Measurements from ENCODE around the gene OR2K2.
"Not testable (repeated sequence)": the region's sequence is repeated elsewhere in the genome, so short reads cannot be mapped to it uniquely, and the experiment has no call there.

DNA sequence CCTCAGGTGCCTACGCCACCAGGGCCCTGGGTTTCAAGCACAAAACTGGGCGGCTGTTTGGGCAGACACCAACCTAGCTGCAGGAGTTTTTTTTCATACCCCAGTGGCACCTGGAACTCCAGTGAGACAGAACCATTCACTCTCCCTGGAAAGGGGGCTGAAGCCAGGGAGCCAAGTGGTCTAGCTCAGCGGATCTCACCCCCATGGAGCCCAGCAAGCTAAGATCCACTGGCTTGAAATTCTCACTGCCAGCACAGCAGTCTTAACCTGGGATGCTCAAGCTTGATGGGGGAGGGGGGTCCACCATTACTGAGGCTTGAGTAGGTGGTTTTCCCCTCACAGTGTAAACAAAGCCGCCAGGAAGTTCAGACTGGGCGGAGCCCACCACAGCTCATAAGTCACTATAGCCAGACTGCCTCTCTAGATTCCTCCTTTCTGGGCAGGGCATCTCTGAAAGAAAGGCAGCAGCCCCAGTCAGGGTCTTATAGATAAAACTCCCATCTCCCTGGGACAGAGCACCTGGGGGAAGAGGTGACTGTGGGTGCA, 4.4 kb upstream of the OR2K2 start:
- TF ChIP-seq, protein P1, sequence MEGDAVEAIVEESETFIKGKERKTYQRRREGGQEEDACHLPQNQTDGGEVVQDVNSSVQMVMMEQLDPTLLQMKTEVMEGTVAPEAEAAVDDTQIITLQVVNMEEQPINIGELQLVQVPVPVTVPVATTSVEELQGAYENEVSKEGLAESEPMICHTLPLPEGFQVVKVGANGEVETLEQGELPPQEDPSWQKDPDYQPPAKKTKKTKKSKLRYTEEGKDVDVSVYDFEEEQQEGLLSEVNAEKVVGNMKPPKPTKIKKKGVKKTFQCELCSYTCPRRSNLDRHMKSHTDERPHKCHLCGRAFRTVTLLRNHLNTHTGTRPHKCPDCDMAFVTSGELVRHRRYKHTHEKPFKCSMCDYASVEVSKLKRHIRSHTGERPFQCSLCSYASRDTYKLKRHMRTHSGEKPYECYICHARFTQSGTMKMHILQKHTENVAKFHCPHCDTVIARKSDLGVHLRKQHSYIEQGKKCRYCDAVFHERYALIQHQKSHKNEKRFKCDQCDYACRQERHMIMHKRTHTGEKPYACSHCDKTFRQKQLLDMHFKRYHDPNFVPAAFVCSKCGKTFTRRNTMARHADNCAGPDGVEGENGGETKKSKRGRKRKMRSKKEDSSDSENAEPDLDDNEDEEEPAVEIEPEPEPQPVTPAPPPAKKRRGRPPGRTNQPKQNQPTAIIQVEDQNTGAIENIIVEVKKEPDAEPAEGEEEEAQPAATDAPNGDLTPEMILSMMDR (IDR thresholded peaks at IDR 0.05): not testable (repeated sequence)
- TF ChIP-seq POLR2A (IDR thresholded peaks at IDR 0.05; ENCODE audit: low read length); HOXA7 (CRISPR knock-in tag; IDR thresholded peaks at IDR 0.05): not testable (repeated sequence)
- TF ChIP-seq, protein P2, sequence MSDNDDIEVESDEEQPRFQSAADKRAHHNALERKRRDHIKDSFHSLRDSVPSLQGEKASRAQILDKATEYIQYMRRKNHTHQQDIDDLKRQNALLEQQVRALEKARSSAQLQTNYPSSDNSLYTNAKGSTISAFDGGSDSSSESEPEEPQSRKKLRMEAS (IDR thresholded peaks at IDR 0.05): not testable (repeated sequence)
